PC-9 (cell line): ENCODE measurements around the gene TLE3.

Experiments used
- EZH2 ChIP-seq: fragments of 200-600 bp; sonication (generic); IDR thresholded peaks from 2 replicates; pipeline ENCODE4 v1.8.0; 2017; ENCODE audit warnings: antibody characterized with exemption, low read depth
- TF ChIP-seq, protein P1 (sequence below): fragments of 200-600 bp; sonication (generic); conservative IDR thresholded peaks from 2 replicates; pipeline ENCODE4 v1.6.1; 2017; ENCODE audit warnings: mixed run types, antibody characterized with exemption, mild to moderate bottlenecking, moderate library complexity

DNA sequence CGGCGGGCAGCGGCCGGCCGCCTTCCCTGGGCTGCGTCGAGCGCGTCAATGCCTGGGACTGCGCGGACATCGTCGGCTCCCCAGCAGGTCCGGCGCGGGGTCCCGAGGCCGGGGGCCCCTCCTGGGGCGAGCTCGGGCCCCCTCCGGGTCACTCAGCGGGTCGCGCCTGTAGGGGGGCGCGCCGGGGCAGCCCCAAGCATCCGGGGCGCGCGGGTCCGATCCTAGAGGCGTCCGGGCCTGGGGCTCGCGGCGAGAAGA, 725 bp downstream of the TLE3 start:
- TF ChIP-seq EZH2 = no peak
- TF ChIP-seq, protein P1, sequence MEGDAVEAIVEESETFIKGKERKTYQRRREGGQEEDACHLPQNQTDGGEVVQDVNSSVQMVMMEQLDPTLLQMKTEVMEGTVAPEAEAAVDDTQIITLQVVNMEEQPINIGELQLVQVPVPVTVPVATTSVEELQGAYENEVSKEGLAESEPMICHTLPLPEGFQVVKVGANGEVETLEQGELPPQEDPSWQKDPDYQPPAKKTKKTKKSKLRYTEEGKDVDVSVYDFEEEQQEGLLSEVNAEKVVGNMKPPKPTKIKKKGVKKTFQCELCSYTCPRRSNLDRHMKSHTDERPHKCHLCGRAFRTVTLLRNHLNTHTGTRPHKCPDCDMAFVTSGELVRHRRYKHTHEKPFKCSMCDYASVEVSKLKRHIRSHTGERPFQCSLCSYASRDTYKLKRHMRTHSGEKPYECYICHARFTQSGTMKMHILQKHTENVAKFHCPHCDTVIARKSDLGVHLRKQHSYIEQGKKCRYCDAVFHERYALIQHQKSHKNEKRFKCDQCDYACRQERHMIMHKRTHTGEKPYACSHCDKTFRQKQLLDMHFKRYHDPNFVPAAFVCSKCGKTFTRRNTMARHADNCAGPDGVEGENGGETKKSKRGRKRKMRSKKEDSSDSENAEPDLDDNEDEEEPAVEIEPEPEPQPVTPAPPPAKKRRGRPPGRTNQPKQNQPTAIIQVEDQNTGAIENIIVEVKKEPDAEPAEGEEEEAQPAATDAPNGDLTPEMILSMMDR = no peak
